ENCODE results near the gene ATP6V1C2. TPM values are rescaled to one million over a fixed set of nuclear protein-coding genes. Genes with fewer than 3 reads are reported as not detected.

The ATP6V1C2 gene
- total and polyA plus RNA-seq, 9 of the 15 experiments (the other 6 are each of a cell fraction or from before 2014, with no cell fraction given): 0.01 to 0.31 (median 0.10) TPM; not detected in 4

GRCh38 chr2:10795508-10796046 is 74.1 kb downstream of the ATP6V1C2 start:
- H3K9me3 ChIP-seq (replicated peaks; ENCODE audit: control insufficient read depth, insufficient read depth, low read depth, low read length): no peaks in the 10 kb centered on the region
- no peak overlapping the region for H3K27ac ChIP-seq (ENCODE audit: extremely low read depth, low read depth, low read length)
- FAIRE-seq (no peak), DNase-seq (ENCODE audit: extremely low read depth in 1 of 4, low spot score in 3 of 4) (no peak), ATAC-seq (peak; percentile 24; the same call in 1 of the 3 replicates)
- no peaks in the 10 kb centered on the region for H3K27me3 ChIP-seq (ENCODE audit: control insufficient read depth in 2 of 2, insufficient read depth in 2 of 2, low read length in 2 of 2)
- H4K20me1 ChIP-seq (replicated peaks; ENCODE audit: control insufficient read depth, insufficient read depth, low read length): peaks cover 26% of the 10 kb centered on the region
- H2AFZ ChIP-seq (ENCODE audit: low read depth, low read length): no peak overlapping the region
- no peak overlapping the region for H3K4me3 ChIP-seq
- CTCF ChIA-PET (ENCODE audit: low intra/inter-chr PET ratio): no interaction called here
- H3K36me3 ChIP-seq (ENCODE audit: control insufficient read depth, insufficient read depth, low read length): peaks cover 95% of the 10 kb centered on the region
- H3K4me1 ChIP-seq (replicated peaks in 1 of 2; ENCODE audit: control insufficient read depth in 2 of 2, insufficient read depth in 2 of 2, low read length in 2 of 2): peaks cover 0 to 12% of the 10 kb centered on the region in 2 experiments; a peak in 2 of 5 replicates
- H3K4me2 ChIP-seq (ENCODE audit: insufficient read depth, low read length): no peak overlapping the region
- TF ChIP-seq ZNF583 (CRISPR knock-in tag; IDR thresholded peaks at IDR 0.05): no peak
- TF ChIP-seq, protein P1, sequence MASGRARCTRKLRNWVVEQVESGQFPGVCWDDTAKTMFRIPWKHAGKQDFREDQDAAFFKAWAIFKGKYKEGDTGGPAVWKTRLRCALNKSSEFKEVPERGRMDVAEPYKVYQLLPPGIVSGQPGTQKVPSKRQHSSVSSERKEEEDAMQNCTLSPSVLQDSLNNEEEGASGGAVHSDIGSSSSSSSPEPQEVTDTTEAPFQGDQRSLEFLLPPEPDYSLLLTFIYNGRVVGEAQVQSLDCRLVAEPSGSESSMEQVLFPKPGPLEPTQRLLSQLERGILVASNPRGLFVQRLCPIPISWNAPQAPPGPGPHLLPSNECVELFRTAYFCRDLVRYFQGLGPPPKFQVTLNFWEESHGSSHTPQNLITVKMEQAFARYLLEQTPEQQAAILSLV (tag; IDR thresholded peaks at IDR 0.05): no peak
- no peak for TF ChIP-seq PRMT5 (CRISPR knock-in tag; IDR thresholded peaks at IDR 0.05)
- TF ChIP-seq SMAD1 (IDR thresholded peaks at IDR 0.05; ENCODE audit: low read depth, low read length, partially characterized antibody): no peak
- TF ChIP-seq BMI1 (IDR thresholded peaks at IDR 0.05; ENCODE audit: low read length): no peak
- TF ChIP-seq ZNF384 (IDR thresholded peaks at IDR 0.05; ENCODE audit: low read depth, low read length): no peak
- H3K79me2 ChIP-seq (ENCODE audit: control insufficient read depth, insufficient read depth, low read length): peaks cover 53% of the 10 kb centered on the region
- in situ Hi-C loops (cut with MboI) (no loop called here), intact Hi-C loops (cut with micrococcal nuclease) (no loop called here)
- BruUV-seq (replicated peaks): no TSS peak
- POLR2A ChIA-PET: interaction anchor here (0.7 to 1.3 kb wide), 3 partner anchors 8 to 26 kb away, joined by 3 to 6 read pairs (median 5); no protein-coding TSS in a partner anchor
- 67% methylated on average over 7 of the region's 7 CpGs for WGBS (ENCODE audit: insufficient coverage, low coverage, missing lambda C conversion rate)
- no peak overlapping the region for H3K9ac ChIP-seq (ENCODE audit: insufficient read depth in 1 of 2, low read depth in 2 of 2, low read length in 2 of 2)
- peaks cover 3% of the 10 kb centered on the region for H3K9me1 ChIP-seq (ENCODE audit: control insufficient read depth, insufficient read depth, low read length)

Measured in K562 (cell line).